Brain microvascular endothelial cell (primary cell): ENCODE measurements around the gene NXNL1.
A peak's percentile ranks its signal among the peaks of the same experiment; 100 is the strongest.
"Not testable (repeated sequence)": the region's sequence is repeated elsewhere in the genome, so short reads cannot be mapped to it uniquely, and the experiment has no call there.

Experiments
- DNase-seq: peaks from one replicate; pipeline ENCODE4 v3.0.0-alpha.2; 2020
- H3K27ac ChIP-seq: fragments of 250-450 bp; sonication (Bioruptor Pico); 2 replicates; pipeline ENCODE4 v1.5.1; 2020; ENCODE audit warnings: mild to moderate bottlenecking, moderate library complexity
- H3K27me3 ChIP-seq: fragments of 250-450 bp; sonication (Bioruptor Pico); replicated peaks from 2 replicates; pipeline ENCODE4 v1.5.1; 2020; ENCODE audit warnings: mild to moderate bottlenecking
- H3K36me3 ChIP-seq: fragments of 250-450 bp; sonication (Bioruptor Pico); replicated peaks from 2 replicates; pipeline ENCODE4 v1.5.1; 2020; ENCODE audit warnings: mild to moderate bottlenecking
- H3K4me3 ChIP-seq: 2 replicates; pipeline ENCODE4 v1.5.1; 2011; ENCODE audit warnings: low read depth, mild to moderate bottlenecking, control low read depth, low read length, moderate library complexity
- in situ Hi-C: cut with HindIII; loops from 2 replicates; pipeline ENCODE4 v1.10.0; 2017; ENCODE audit warnings: low sequenced_read_pairs, low pct_ligation_motif_present
- TF ChIP-seq, protein P1 (sequence below): IDR thresholded peaks from 2 replicates; pipeline ENCODE4 v1.5.1; 2011; ENCODE audit warnings: low read depth, mild to moderate bottlenecking, moderate library complexity, low read length, control low read depth, inconsistent platforms; ENCODE audit errors: missing control alignments

The NXNL1 gene

DNA sequence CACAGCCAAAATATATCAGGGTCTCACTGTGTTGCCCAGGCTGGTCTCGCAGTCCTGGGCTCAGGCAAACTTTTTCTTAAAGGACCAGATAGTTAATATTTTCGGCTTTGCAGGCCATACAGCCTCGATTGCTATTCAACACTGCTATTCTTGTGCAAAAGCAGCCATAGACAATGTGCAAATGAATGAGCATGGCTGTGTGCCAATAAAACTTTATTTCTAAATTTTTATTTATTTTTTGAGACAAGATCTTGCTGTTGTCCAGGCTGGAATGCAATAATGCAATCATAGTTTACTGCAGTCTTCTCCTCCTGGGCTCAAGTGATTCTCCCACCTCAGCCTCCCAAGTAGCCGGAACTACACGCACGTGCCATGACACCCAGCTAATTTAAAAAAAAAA, 42.5 kb upstream of the NXNL1 start:
- Histone ChIP-seq H3K27me3 (no peaks in the 10 kb centered on the region), H3K4me3 (no peak overlapping the region), H3K36me3 (peaks cover 15% of the 10 kb centered on the region), H3K27ac (no peak overlapping the region)
- TF ChIP-seq, protein P1, sequence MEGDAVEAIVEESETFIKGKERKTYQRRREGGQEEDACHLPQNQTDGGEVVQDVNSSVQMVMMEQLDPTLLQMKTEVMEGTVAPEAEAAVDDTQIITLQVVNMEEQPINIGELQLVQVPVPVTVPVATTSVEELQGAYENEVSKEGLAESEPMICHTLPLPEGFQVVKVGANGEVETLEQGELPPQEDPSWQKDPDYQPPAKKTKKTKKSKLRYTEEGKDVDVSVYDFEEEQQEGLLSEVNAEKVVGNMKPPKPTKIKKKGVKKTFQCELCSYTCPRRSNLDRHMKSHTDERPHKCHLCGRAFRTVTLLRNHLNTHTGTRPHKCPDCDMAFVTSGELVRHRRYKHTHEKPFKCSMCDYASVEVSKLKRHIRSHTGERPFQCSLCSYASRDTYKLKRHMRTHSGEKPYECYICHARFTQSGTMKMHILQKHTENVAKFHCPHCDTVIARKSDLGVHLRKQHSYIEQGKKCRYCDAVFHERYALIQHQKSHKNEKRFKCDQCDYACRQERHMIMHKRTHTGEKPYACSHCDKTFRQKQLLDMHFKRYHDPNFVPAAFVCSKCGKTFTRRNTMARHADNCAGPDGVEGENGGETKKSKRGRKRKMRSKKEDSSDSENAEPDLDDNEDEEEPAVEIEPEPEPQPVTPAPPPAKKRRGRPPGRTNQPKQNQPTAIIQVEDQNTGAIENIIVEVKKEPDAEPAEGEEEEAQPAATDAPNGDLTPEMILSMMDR: no peak
- in situ Hi-C loops: no loop called here
- no peak for DNase-seq

DNA sequence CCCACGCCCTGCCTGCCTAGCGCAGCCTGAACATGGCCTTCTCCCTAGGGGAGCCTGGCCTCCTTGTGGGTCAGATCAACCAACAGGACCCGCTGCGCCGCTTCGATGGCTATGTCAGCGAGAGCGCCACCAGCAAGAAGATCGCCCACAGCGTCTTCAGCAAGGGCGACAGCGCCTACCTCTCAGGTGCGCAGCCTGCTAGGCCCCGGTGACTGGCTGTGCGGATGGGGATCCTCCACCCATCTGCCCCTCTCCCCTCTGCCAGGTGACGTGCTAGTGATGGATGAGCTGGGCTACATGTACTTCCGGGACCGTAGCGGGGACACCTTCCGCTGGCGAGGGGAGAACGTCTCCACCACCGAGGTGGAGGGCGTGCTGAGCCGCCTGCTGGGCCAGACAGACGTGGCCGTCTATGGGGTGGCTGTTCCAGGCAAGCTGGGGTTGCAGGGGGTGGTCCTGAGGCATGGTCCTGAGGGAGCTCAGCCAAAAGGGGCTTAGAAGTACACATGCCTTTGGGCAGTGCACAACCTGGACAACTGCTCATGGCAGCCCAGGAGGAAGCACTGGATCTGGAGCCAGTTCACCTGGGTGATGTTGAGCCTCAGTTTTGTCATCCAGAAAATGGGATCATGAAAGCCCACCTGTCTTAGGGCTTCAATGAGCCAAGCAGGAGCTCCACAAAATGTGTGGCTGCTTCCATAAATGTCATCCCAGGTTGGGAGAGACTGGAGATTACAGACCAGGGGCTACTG, 39.9 kb upstream of the NXNL1 start:
- H3K27me3 ChIP-seq: no peaks in the 10 kb centered on the region
- no peak for DNase-seq
- H3K27ac ChIP-seq: no peak overlapping the region
- no peak overlapping the region for H3K4me3 ChIP-seq
- TF ChIP-seq, protein P1: no peak
- peaks cover 17% of the 10 kb centered on the region for H3K36me3 ChIP-seq
- in situ Hi-C loops: no loop called here

DNA sequence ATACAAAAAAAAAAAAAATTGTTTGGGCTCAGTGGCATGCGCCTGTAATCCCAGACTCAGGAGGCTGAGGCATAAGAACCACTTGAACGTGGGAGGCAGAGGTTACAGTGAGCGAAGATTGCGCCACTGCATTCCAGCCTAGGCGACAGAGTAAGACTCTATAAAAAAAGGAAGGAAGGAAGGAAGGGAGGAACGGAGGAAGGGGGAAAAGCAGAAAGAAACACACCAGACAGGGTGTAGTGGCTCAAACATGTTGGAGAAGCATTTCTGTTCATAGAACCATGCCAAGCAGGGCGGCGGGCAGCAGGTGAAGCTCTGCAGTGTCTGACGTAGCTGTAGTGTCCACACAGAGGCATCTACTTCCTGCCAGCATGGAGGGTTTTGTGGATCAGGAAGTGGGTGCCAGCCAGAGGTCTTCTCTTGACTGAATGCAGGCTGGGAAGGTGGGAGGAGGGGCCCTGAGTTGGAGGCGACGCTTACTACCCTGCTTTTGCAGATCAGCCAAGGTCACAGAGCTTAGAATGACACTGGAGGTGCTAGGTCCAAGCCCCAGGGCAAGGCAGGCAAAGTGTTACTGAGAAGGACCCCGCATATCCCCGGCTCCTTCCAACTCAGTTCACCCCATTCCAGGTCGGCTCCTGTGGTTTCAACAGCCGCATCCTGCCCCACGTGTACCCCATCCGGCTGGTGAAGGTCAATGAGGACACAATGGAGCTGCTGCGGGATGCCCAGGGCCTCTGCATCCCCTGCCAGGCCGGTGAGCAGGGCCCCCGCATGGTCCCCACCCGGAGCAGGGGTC, 39.1 kb upstream of the NXNL1 start:
- in situ Hi-C loops: no loop called here
- H3K27ac ChIP-seq: peak overlapping the region; percentile 27
- no peak overlapping the region for H3K4me3 ChIP-seq
- peak; percentile 52 for DNase-seq
- H3K27me3 ChIP-seq: no peaks in the 10 kb centered on the region
- peaks cover 17% of the 10 kb centered on the region for H3K36me3 ChIP-seq
- TF ChIP-seq, protein P1: no peak

DNA sequence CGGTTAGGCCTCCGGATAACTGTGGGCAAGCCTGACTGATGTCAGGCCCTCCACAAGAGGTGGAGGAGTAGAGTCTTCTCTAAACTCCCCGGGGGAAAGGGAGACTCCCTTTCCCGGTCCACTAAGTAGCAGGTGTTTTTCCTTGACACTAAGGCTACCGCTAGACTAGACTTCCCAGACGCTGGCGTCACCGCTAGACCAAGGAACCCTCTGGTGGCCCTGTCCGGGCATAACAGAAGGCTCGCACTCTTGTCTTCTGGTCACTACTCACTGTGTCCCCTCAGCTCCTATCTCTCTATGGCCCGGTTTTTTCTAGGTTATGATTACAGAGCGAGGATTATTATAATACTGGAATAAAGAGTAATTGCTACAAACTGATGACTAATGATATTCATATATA, 38.3 kb upstream of the NXNL1 start:
- H3K27ac ChIP-seq, in situ Hi-C loops: not testable (repeated sequence)

DNA sequence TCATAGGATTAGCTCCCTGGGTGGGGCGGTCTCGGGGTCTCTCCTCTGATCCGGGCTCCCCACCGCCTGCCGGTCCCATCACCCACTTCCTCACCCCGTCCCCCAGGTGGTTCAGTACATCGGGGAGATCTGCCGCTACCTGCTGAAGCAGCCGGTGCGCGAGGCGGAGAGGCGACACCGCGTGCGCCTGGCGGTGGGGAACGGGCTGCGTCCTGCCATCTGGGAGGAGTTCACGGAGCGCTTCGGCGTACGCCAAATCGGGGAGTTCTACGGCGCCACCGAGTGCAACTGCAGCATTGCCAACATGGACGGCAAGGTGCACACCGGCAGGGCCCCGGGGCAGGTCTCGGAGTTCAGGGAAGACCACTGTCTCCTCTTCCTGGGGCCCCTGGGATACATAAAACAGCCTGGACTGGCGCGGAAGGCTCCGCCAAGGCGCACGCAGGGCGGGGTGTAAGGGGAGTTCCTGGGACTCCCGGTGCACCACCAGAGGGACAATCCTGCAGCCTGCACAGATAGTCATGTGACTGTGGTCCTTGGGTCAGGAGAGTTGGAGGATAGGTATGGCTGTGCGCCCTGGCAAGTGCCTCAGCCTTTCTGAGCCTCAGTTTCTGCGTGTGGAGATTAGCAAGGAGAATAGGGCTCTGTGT, 36.5 kb upstream of the NXNL1 start:
- TF ChIP-seq, protein P1: no peak
- H3K36me3 ChIP-seq: peaks cover 17% of the 10 kb centered on the region
- no peaks in the 10 kb centered on the region for H3K27me3 ChIP-seq
- no peak overlapping the region for H3K4me3 ChIP-seq
- no peak for DNase-seq
- in situ Hi-C loops: no loop called here
- no peak overlapping the region for H3K27ac ChIP-seq

More for the DNA sequence above, 38.3 kb upstream of the NXNL1 start:
- not testable (repeated sequence) for DNase-seq, H3K4me3 ChIP-seq, H3K27me3 ChIP-seq
- H3K36me3 ChIP-seq: peaks cover 17% of the 10 kb centered on the region
